HG03442 (cell line): ENCODE measurements around the gene SHISA6.

ENCODE experiments used
- ATAC-seq: cut with Tn5 transposase; IDR thresholded peaks from one replicate; pipeline ENCODE4 v1.9.1; 2021; ENCODE audit warnings: mild to moderate bottlenecking, moderate library complexity; ENCODE audit not compliant: unreplicated experiment

SHISA6 gene

GRCh38 chr17:11264183-11264871 lies 23.3 kb downstream of the SHISA6 start:
- ATAC-seq, result no peak

- ATAC-seq, result no peak
Observed at GRCh38 chr17:11267999-11268575, 27.1 kb downstream of the SHISA6 start.

GRCh38 chr17:11269210-11269609 lies 28.2 kb downstream of the SHISA6 start:
- no peak for ATAC-seq

GRCh38 chr17:11272191-11272590 lies 31.2 kb downstream of the SHISA6 start:
- ATAC-seq, result no peak

- no peak for ATAC-seq
Observed at GRCh38 chr17:11273596-11273995, 32.6 kb downstream of the SHISA6 start.

GRCh38 chr17:11274106-11274505 lies 33.1 kb downstream of the SHISA6 start:
- no peak for ATAC-seq

GRCh38 chr17:11276486-11276885 lies 35.5 kb downstream of the SHISA6 start:
- no peak for ATAC-seq

GRCh38 chr17:11278186-11278991 lies 37.4 kb downstream of the SHISA6 start:
- ATAC-seq, result no peak

GRCh38 chr17:11278992-11279270 lies 37.9 kb downstream of the SHISA6 start:
- ATAC-seq, result no peak

GRCh38 chr17:11279776-11280344 lies 38.8 kb downstream of the SHISA6 start:
- ATAC-seq, result no peak

- ATAC-seq, result no peak
Observed at GRCh38 chr17:11282586-11282985, 41.6 kb downstream of the SHISA6 start.

GRCh38 chr17:11284811-11285210 lies 43.8 kb downstream of the SHISA6 start:
- no peak for ATAC-seq

GRCh38 chr17:11285946-11286345 lies 44.9 kb downstream of the SHISA6 start:
- ATAC-seq, result no peak

GRCh38 chr17:11287791-11288190 lies 46.8 kb downstream of the SHISA6 start:
- no peak for ATAC-seq

GRCh38 chr17:11290814-11291213 lies 49.8 kb downstream of the SHISA6 start:
- ATAC-seq, result no peak

- ATAC-seq, result no peak
Observed at GRCh38 chr17:11292491-11292890, 51.5 kb downstream of the SHISA6 start.

- no peak for ATAC-seq
Observed at GRCh38 chr17:11293480-11293879, 52.5 kb downstream of the SHISA6 start.

- no peak for ATAC-seq
Observed at GRCh38 chr17:11294826-11295225, 53.8 kb downstream of the SHISA6 start.

GRCh38 chr17:11296994-11297393 lies 56.0 kb downstream of the SHISA6 start:
- ATAC-seq, result no peak

- ATAC-seq, result no peak
Observed at GRCh38 chr17:11298401-11298800, 57.4 kb downstream of the SHISA6 start.

- no peak for ATAC-seq
Observed at GRCh38 chr17:11300201-11300600, 59.2 kb downstream of the SHISA6 start.

- no peak for ATAC-seq
Observed at GRCh38 chr17:11300738-11301137, 59.7 kb downstream of the SHISA6 start.
